ENCODE results near the gene ADCY4.

DNA sequence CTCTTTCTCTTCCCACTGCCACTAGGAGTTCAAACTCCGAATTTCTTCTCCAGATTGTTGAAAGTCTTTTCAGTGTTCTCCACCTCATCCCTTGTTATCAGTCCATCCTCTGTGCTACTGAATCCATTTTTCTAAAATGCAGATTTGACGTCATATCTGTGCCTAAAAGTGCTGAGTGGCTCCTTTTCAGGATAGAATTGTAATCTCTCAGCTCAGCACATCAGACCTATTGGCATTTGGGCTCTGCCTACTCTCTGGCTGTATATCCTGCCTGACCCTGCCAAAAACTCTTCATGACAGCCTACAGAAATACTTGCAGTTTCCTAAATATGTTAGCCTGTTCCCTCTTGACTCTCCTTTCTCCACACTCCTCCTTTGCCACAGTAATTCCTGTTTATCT is 62.4 kb downstream of the ADCY4 start:
- TF ChIP-seq, protein P1, sequence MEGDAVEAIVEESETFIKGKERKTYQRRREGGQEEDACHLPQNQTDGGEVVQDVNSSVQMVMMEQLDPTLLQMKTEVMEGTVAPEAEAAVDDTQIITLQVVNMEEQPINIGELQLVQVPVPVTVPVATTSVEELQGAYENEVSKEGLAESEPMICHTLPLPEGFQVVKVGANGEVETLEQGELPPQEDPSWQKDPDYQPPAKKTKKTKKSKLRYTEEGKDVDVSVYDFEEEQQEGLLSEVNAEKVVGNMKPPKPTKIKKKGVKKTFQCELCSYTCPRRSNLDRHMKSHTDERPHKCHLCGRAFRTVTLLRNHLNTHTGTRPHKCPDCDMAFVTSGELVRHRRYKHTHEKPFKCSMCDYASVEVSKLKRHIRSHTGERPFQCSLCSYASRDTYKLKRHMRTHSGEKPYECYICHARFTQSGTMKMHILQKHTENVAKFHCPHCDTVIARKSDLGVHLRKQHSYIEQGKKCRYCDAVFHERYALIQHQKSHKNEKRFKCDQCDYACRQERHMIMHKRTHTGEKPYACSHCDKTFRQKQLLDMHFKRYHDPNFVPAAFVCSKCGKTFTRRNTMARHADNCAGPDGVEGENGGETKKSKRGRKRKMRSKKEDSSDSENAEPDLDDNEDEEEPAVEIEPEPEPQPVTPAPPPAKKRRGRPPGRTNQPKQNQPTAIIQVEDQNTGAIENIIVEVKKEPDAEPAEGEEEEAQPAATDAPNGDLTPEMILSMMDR (IDR thresholded peaks at IDR 0.05): no peak
- no peak for TF ChIP-seq POLR2A (IDR thresholded peaks at IDR 0.05)

All from ovary (tissue), 3 donors.